Esophagus muscularis mucosa (tissue), 3 donors: ENCODE measurements around the gene DPYD.

Experiments
- CTCF ChIP-seq, 3 experiments: fragments of 200-600 bp in 2 of 3; fragments of 450-650 bp in 1 of 3; sonication (generic) in 2 of 3; IDR thresholded peaks; one replicate each; pipeline ENCODE4 v1.5.1; 2017 to 2019; ENCODE audit warnings: antibody characterized with exemption in 3 of 3, mild to moderate bottlenecking in 2 of 3, moderate library complexity in 1 of 3
- POLR2A ChIP-seq: fragments of 450-650 bp; IDR thresholded peaks from one replicate; pipeline ENCODE4 v1.6.1; 2017; ENCODE audit warnings: antibody characterized with exemption, moderate library complexity, mild to moderate bottlenecking, low read depth
- POLR2AphosphoS5 ChIP-seq, 2 donors: sonication (generic); formaldehyde crosslinking; IDR thresholded peaks; one replicate each; pipeline ENCODE4 v1.6.1; 2017; ENCODE audit warnings: antibody characterized with exemption in 2 of 2

GRCh38 chr1:97304366-97304765 lies 616.5 kb downstream of the DPYD start:
- TF ChIP-seq CTCF (IDR thresholded peaks at IDR 0.05) (no peak), POLR2A (no peak), POLR2AphosphoS5 (IDR thresholded peaks at IDR 0.05) (no peak)
